Left renal cortex interstitium (tissue), 4 donors: ENCODE data around the gene ARHGEF39. TPM values are rescaled to one million over a fixed set of nuclear protein-coding genes. Genes with fewer than 3 reads are reported as not detected.
A peak's percentile ranks its signal among the peaks of the same experiment; 100 is the strongest.
"Not testable (repeated sequence)": the region's sequence is repeated elsewhere in the genome, so short reads cannot be mapped to it uniquely, and the experiment has no call there.

Experiments
- DNase-seq, 4 donors: peaks; one replicate each; pipeline ENCODE4 v3.0.0-alpha.2; 2013; ENCODE audit warnings: low read depth in 4 of 4, low spot score in 2 of 4, missing footprints in 1 of 4
- polyA plus RNA-seq, 4 donors: library from polyadenylated mRNA; unstranded; fragments of 120-200 nt; gene quantifications; one replicate each; pipeline ENCODE4 v1.2.1, GENCODE V29; 2013; ENCODE audit not compliant: insufficient read length in 4 of 4

Gene ARHGEF39
- polyA plus RNA-seq, 4 donors = 6.1 to 11.0 (median 9.9) TPM

DNA sequence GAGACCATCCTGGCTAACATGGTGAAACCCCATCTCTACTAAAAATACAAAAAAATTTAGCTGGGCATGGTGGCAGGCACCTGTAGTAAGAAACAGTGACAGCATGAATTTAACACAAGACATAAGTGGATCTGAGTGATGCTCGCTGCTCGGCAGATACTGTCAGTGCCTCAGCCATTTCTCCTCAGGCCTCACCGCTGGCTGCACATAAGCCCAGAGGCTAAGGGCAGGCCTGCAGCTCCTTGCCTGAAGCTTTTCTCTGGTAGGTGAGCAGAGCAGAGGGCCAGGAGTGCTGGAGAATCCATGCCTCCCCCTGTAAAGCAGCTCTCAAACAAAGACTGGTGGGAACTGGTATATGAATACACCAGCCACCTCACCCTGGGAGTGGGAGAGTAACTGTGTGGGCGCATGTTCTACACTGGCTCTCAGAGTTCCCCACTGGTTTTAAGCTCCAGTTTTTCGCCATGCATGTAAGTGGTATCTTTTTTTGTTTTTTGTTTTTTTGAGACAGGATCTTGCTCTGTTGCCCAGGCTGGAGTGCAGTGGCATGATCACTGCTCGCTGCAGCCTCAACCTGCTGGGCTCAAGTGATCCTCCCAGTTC is 36.5 kb downstream of the ARHGEF39 start:
- DNase-seq = no peak

DNA sequence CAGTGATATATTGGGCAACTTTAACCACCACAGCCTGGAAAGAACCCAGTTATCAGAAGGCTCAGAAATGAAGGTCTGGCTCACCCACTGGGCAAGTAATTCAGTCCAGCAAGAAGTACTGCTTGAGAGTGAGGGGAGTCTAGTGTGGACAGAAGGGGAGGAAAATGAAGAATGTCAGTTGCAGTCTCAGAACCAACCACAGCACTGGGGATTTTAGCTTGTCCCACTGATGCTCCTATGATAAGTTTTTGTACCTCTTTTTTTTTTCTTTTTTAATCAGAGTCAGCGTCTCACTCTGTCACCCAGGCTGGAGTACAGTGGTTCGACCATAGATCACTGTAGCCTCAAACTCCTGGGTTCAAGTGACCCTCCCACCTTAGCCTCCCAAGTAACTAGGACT is 37.4 kb downstream of the ARHGEF39 start:
- DNase-seq = no peak

DNA sequence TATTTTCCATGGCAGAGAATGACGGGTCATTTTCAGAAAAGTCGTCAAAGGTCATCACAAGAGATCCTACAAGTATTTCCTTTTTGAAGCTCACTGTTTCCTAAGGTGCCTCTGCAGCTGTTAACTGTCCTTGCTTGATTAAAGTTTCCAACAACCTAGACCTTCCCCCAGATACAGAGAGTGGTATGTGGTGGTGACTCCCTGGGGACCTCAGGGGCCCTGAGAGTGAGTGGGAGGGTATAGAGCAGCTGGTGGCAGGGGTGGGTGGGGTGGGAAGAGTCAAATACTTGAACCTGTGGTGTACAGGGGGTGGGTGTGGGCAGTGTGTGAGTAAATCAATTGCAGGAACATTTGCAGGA is 45.2 kb downstream of the ARHGEF39 start:
- DNase-seq = no peak

DNA sequence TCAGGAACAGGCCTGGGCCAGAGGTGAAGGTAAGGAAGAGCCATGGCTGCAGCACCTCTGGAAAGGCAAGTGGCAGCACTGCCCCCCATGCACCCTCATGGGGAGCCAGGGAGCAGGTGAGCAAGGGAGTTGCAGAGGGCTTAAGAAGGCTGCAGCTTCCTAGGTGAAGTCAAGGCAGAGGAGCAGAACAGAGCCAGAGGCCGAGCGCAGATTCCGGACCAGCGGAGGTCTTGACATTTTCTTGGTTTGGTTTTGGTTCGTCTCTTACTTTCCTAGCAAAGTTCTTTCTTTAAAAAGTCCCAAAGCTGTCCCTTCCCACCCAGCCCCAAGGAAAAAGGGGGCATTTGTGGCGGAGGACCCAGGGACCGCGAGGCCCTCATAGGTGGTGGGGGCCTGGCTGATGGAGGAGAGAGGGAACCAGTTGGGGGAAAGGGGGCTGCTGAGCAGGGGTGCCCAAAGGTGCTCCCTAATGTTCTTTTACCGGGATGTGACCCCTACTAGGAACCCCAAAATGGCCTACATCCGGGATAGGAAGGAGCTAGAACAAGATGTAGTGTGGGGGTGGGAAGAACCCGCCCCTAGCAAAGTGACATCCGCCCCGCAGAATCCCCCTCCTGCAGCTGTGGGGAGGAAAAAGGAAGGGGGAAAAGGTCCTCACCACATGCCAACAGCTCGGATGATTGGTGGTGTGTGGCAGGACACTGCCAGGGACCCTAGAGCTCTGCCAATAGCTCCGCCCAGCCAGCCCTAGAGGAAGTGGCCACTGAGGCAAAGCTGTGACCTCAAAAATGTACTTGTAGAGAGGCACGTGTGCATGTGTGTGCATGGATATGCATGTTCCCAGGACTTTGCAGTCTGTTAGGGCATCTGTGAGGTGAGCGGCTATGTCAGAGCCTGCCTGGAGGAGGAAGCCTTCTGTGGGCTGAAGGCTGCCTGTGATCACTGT is 45.9 kb downstream of the ARHGEF39 start:
- no peak for DNase-seq

DNA sequence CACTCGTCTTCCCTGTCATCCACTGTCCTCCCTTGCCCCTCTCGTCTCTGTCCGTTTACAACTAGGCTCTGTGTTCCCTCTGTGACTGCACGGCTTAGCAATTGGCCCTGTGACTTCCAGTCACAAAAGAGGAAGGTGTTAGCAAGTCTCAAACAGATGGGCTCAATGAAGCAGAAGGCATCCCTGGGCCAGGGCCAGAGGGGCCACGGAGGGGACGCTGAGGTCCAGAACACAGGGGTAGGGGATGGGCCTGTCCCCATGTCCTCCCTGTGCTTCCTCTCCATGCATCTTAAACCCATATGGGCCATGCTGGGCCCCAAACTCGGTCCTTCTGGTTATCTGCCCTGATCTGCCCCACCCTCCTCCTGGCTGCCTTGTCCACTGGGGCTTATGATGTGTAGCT is 46.7 kb downstream of the ARHGEF39 start, which contains the start of gene CD72:
CD72 (minus strand) TSS at position 89 of the 403 bp plus-strand sequence. CDS start 110 bp downstream, outside the sequence.
- no peak for DNase-seq

DNA sequence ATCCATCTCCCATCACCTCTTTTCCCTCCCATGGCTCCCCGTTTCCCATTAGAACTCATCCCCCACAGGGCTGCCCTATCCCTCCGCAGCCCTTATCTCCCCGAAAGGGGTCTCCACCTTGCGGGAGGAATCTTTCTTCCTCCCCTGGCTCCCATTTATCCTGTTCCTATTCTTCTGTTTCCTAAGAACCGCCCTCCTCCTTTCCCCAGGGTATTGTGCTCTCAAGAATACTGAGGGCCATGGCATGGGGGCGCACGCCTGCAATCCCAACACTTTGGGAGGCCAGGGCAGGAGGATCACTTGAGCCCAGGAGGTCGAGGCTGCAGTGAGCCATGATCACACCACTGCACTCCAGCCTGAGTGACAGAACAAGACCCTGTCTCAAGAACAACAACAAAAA is 47.4 kb downstream of the ARHGEF39 start:
- DNase-seq = no peak

DNA sequence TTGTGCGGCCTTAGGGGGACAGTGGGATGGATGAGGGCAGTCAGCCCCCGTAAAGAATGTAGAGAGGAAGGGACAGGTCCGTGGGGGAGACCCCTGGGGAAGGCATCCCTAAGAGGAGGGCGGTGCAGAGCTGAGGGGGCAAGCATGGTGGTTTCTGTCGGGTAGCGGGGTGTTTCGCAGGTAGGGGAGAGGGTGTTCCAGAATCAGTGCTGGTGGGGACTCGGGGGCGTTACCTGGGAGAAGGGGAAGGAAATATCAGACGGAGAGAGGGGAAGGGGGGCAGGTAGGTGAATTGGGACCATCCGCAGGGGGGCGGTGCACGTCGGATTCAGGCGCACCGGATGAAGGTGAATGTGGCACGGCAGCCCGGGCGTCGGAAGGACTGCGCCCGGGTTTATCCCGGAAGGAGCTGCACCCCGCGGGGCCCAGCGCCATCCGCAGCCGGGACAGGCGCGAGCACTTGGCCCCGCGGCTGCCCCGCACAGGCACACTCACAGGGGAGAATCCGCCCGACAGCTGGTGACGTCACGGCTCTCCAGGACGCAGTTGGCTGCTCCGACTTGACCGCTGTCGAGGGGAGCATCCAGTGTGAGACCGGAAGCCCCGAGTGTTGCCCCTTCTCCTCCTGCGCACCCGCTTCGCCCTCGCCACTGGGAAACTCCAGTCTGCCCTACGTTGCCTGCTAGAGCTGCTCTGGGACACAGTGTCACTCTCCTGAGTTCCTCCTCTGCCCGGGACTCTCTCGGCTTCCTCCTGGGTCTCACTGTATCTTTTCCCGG is 48.1 kb downstream of the ARHGEF39 start:
- peak in 1 of 4 donors; percentile 43 for DNase-seq

DNA sequence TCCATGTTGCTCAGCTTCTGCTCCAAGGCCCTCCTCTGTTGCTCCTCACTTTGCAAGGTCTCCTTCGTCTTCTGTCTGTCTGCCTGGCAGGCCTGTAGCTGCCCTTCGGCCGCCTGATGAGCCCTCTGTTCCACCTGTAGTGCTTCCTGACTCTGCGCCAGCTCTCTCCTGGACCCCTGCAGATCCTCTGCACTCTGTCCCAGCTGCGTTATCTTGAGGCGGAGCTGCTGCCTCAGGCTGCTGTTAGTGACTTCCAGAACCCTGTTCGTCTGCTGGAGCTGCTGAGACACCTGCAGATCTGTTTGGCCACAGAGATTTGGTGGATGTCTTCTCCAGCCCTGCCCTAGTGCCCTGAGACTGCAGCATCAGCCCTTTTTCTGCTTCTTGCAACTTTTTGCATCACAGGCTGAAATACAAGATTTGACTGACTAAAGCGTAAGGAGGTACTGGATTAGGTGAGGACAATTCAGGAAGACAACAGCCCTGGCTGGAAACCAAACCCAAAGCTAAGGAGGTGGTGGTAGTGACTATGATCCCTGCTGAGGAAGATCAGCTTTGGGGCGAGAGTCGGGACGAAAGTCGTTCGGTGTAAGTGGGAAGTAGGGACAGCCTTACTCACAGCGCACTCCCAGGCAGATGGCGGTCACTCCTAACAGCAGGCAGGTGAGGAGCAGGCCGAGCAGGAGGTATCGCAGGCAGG is 48.9 kb downstream of the ARHGEF39 start:
- DNase-seq = no peak

DNA sequence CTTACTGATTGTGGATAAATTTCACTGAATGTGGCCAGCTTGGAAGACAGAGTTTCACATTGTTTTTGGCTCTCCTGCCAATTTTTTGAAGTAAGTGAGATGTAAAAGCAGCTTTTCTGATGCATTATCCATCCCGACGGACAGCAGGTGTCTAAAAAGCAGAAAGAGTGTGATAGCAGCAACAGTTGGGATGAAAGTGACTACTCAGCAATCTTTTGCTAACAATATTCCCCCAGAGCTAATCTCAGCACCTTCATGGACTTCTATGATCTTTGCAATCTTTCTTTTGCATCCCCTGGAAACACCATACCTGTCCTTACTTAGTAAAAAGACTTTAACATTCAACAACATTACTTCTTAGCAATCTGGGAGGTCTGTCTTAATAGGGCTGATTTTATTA is 52.2 kb downstream of the ARHGEF39 start:
- no peak for DNase-seq

DNA sequence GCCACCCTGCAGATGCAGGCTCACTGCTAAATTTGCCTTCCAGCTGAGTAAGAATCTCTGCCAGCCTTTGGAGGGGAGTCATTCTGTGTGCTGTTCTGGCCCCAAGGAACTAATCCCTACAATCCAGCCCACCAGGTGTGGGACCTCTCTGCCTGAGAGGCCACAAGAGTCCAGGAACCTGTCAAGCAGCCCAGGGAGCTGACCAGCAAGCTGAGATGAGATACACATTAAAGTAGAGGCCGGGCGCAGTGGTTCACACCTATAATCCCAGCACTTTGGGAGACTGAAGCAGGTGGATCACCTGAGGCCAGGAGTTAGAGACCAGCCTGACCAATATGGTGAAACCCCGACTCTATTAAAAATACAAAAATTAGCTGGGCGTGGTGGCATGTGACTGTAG is 52.9 kb downstream of the ARHGEF39 start:
- DNase-seq = not testable (repeated sequence)

DNA sequence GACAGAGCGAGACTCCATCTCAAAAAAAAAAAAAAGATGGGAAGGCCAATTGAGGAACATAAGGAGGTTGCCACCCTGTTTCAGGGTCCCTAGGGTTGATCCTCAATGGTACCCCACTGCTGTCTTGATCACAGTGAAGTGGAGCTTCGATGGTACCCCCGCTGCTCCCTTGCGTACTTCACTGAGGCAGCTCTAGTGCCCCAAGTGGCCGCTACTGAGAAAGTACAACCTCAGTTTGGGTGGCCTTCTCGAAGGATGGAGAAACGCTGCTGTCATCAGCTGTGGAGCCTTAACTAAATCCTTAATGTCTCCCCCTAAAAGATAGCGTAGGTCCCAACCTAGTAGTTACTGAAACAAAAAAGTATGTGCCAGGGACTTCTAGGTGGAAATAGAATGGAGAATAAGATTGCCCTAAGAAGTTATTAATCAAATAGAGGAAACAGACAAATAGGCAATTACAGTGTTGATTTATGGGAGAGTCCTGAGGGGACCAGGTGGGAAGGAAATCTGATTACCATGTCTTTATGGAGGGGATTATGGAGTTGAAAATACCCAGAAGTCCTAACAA is 53.7 kb downstream of the ARHGEF39 start:
- no peak for DNase-seq

DNA sequence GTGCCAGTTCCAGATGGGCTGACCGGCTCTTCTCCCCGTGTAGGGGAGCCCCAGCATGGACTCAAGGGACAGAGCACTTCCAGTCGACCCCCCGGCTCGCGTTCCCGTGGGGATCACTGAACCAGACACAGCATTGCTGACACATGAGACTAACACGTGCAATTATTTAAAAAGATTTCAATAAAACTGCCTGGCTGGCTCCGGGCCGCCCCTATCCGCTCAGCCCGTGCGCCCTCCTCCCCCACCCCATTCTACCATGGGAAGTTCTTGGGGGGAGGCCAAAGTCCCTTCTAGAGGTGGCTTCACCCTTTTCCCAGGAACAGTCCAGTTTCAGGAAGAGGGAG is 55.2 kb downstream of the ARHGEF39 start:
- DNase-seq = no peak

Other genes starting within 250 kb of the ARHGEF39 start
- 10 to 100 TPM; 17.3 to 21.7 (median 19.7) TPM for gene RUSC2, start 175.1 kb downstream of the ARHGEF39 start, polyA plus RNA-seq
- 10 to 100 TPM; 29.4 to 51.9 (median 41.7) TPM for gene TESK1, start 59.9 kb downstream of the ARHGEF39 start, polyA plus RNA-seq
- gene CD72, start 46.8 kb downstream of the ARHGEF39 start, polyA plus RNA-seq = 1 to 10 TPM; 2.4 to 3.4 (median 2.9) TPM
- under 1 TPM; 0.14 to 0.30 (median 0.18) TPM for gene SIT1, start 14.3 kb downstream of the ARHGEF39 start, polyA plus RNA-seq
- not detected for gene RMRP, start 7.2 kb downstream of the ARHGEF39 start, polyA plus RNA-seq
- 10 to 100 TPM; 16.3 to 25.8 (median 19.7) TPM for gene CCDC107, start 6.9 kb downstream of the ARHGEF39 start, polyA plus RNA-seq
- 1 to 10 TPM in 1 of 4 donors, under 1 TPM in 3; 0.61 to 1.2 (median 0.89) TPM for gene CA9, start 8.7 kb upstream of the ARHGEF39 start, polyA plus RNA-seq
- gene TPM2, start 24.7 kb upstream of the ARHGEF39 start, polyA plus RNA-seq = 100 to 1,000 TPM; 127 to 206 (median 194) TPM
- gene TLN1, start 67.0 kb upstream of the ARHGEF39 start, polyA plus RNA-seq = 100 to 1,000 TPM; 144 to 186 (median 174) TPM
- gene CREB3, start 67.5 kb upstream of the ARHGEF39 start, polyA plus RNA-seq = 10 to 100 TPM; 38.0 to 44.0 (median 39.0) TPM
- gene GBA2, start 84.0 kb upstream of the ARHGEF39 start, polyA plus RNA-seq = 100 to 1,000 TPM in 2 of 4 donors, 10 to 100 TPM in 2; 91.6 to 145 (median 116) TPM
- gene RGP1, start 84.1 kb upstream of the ARHGEF39 start, polyA plus RNA-seq = 10 to 100 TPM; 26.0 to 31.0 (median 27.8) TPM
- gene MSMP, start 89.1 kb upstream of the ARHGEF39 start, polyA plus RNA-seq = not detected
- 10 to 100 TPM; 20.5 to 30.8 (median 27.7) TPM for gene NPR2, start 126.4 kb upstream of the ARHGEF39 start, polyA plus RNA-seq
- gene SPAG8, start 147.1 kb upstream of the ARHGEF39 start, polyA plus RNA-seq = 1 to 10 TPM; 5.2 to 9.5 (median 6.0) TPM
- gene HINT2, start 149.8 kb upstream of the ARHGEF39 start, polyA plus RNA-seq = 10 to 100 TPM; 47.6 to 70.1 (median 52.5) TPM
- gene FAM221B, start 163.5 kb upstream of the ARHGEF39 start, polyA plus RNA-seq = under 1 TPM in 3 of 4 donors, not detected in 1; 0.08 to 0.60 (median 0.22) TPM
- 10 to 100 TPM; 25.6 to 39.5 (median 29.2) TPM for gene TMEM8B, start 164.0 kb upstream of the ARHGEF39 start, polyA plus RNA-seq
- not detected for gene OR13J1, start 205.2 kb upstream of the ARHGEF39 start, polyA plus RNA-seq
- gene HRCT1, start 241.0 kb upstream of the ARHGEF39 start, polyA plus RNA-seq = under 1 TPM in 3 of 4 donors, not detected in 1; 0.19 to 0.61 (median 0.28) TPM
- gene SPAAR, start 244.3 kb upstream of the ARHGEF39 start, polyA plus RNA-seq = 1 to 10 TPM; 1.3 to 2.2 (median 2.1) TPM